HL-60 (cell line): Measurements from ENCODE around the gene RIC8A.

Experiments used
- POLR2AphosphoS5 ChIP-seq: IDR thresholded peaks from 2 replicates; pipeline ENCODE4 v1.6.1; 2012; ENCODE audit warnings: low read depth
- TF ChIP-seq, protein P1 (sequence below): IDR thresholded peaks from 2 replicates; pipeline ENCODE4 v1.6.1; 2012; ENCODE audit warnings: low read depth; ENCODE audit not compliant: insufficient replicate concordance
- TF ChIP-seq, protein P2 (sequence below): IDR thresholded peaks from one replicate; pipeline ENCODE4 v1.5.1; 2011; ENCODE audit warnings: low read length, control low read depth, inconsistent platforms; ENCODE audit not compliant: insufficient read depth

DNA sequence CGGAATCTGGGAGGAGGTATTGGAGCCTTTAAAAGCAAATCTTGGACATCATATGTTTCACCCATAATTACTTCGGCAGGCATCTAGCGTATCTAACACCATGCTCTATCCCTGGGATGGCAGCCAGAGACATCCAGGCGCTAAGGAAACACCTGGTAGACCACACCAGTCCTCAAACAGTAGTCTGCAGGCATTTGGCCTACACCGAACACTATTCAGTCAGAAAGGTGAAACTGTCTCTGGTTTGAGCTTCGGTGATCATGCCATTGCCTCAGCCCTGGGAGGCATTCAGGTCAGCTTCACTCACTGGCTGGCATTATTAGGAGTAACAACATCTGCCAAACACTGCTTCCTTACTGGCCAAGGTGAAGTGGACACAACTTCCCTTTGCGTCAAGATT is 16.9 kb downstream of the RIC8A start:
- TF ChIP-seq POLR2AphosphoS5: no peak
- TF ChIP-seq, protein P1, sequence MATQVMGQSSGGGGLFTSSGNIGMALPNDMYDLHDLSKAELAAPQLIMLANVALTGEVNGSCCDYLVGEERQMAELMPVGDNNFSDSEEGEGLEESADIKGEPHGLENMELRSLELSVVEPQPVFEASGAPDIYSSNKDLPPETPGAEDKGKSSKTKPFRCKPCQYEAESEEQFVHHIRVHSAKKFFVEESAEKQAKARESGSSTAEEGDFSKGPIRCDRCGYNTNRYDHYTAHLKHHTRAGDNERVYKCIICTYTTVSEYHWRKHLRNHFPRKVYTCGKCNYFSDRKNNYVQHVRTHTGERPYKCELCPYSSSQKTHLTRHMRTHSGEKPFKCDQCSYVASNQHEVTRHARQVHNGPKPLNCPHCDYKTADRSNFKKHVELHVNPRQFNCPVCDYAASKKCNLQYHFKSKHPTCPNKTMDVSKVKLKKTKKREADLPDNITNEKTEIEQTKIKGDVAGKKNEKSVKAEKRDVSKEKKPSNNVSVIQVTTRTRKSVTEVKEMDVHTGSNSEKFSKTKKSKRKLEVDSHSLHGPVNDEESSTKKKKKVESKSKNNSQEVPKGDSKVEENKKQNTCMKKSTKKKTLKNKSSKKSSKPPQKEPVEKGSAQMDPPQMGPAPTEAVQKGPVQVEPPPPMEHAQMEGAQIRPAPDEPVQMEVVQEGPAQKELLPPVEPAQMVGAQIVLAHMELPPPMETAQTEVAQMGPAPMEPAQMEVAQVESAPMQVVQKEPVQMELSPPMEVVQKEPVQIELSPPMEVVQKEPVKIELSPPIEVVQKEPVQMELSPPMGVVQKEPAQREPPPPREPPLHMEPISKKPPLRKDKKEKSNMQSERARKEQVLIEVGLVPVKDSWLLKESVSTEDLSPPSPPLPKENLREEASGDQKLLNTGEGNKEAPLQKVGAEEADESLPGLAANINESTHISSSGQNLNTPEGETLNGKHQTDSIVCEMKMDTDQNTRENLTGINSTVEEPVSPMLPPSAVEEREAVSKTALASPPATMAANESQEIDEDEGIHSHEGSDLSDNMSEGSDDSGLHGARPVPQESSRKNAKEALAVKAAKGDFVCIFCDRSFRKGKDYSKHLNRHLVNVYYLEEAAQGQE: no peak
- TF ChIP-seq, protein P2, sequence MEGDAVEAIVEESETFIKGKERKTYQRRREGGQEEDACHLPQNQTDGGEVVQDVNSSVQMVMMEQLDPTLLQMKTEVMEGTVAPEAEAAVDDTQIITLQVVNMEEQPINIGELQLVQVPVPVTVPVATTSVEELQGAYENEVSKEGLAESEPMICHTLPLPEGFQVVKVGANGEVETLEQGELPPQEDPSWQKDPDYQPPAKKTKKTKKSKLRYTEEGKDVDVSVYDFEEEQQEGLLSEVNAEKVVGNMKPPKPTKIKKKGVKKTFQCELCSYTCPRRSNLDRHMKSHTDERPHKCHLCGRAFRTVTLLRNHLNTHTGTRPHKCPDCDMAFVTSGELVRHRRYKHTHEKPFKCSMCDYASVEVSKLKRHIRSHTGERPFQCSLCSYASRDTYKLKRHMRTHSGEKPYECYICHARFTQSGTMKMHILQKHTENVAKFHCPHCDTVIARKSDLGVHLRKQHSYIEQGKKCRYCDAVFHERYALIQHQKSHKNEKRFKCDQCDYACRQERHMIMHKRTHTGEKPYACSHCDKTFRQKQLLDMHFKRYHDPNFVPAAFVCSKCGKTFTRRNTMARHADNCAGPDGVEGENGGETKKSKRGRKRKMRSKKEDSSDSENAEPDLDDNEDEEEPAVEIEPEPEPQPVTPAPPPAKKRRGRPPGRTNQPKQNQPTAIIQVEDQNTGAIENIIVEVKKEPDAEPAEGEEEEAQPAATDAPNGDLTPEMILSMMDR: no peak
